Prostate gland (tissue), 2 donors: ENCODE data around the gene TMUB1. TPM values are rescaled to one million over a fixed set of nuclear protein-coding genes. Genes with fewer than 3 reads are reported as not detected.

ENCODE experiments used
- DNase-seq: peaks from one replicate; pipeline ENCODE4 v3.0.0-alpha.2; 2019; ENCODE audit warnings: low spot score
- H3K27ac ChIP-seq, 2 donors: fragments of 200-600 bp; sonication (generic); 2 replicates each; pipeline ENCODE4 v1.5.1; 2017 to 2019
- H3K27me3 ChIP-seq: fragments of 200-600 bp; sonication (generic); replicated peaks from 2 replicates; pipeline ENCODE4 v1.5.1; 2019; ENCODE audit not compliant: insufficient read depth
- H3K36me3 ChIP-seq, 2 donors: fragments of 200-600 bp; sonication (generic); 1 replicate in 1 of 2; 2 replicates in 1 of 2; pipeline versions ENCODE4 v1.5.1 to v1.8.1; 2017 to 2019
- H3K4me1 ChIP-seq: fragments of 200-600 bp; sonication (generic); replicated peaks from 2 replicates; pipeline ENCODE4 v1.5.1; 2019
- H3K4me3 ChIP-seq, 2 donors: fragments of 200-600 bp; sonication (generic); 2 replicates each; pipeline ENCODE4 v1.5.1; 2017 to 2019
- H3K9me3 ChIP-seq: fragments of 200-600 bp; sonication (generic); 2 replicates; pipeline ENCODE4 v1.5.1; 2017
- POLR2A ChIP-seq: fragments of 450-650 bp; IDR thresholded peaks from one replicate; pipeline ENCODE4 v1.6.1; 2016; ENCODE audit warnings: antibody characterized with exemption, mild to moderate bottlenecking
- POLR2AphosphoS5 ChIP-seq: sonication (generic); formaldehyde crosslinking; IDR thresholded peaks from one replicate; pipeline ENCODE4 v1.6.1; 2017; ENCODE audit warnings: antibody characterized with exemption
- WGBS: methylation state at CpG from one replicate; pipeline ENCODE4 v1.1.5; 2018; 5-methylcytosine and 5-hydroxymethylcytosine counted together
- intact Hi-C: fragments of 100-400 bp; cut with DNase I; formaldehyde crosslinking; loops from one replicate; pipeline ENCODE4 v1.14.2; 2022
- total RNA-seq, 2 donors: library from RNA; depleted of rRNA; stranded (reverse); fragments of >200 nt; gene quantifications; one replicate each; pipeline ENCODE4 v1.1.0, GENCODE V29; 2016
- TF ChIP-seq, protein P1 (sequence below), 4 experiments: fragments of 200-600 bp in 2 of 4; fragments of 450-650 bp in 2 of 4; sonication (generic) in 2 of 4; IDR thresholded peaks; 1 replicate in 3 of 4; 2 replicates in 1 of 4; pipeline ENCODE4 v1.5.1; 2016 to 2019; ENCODE audit warnings: antibody characterized with exemption in 4 of 4, mild to moderate bottlenecking in 2 of 4, moderate library complexity in 2 of 4

TMUB1 gene
- total RNA-seq, 2 donors from 2014 or later = 79.8 to 99.4 TPM

DNA sequence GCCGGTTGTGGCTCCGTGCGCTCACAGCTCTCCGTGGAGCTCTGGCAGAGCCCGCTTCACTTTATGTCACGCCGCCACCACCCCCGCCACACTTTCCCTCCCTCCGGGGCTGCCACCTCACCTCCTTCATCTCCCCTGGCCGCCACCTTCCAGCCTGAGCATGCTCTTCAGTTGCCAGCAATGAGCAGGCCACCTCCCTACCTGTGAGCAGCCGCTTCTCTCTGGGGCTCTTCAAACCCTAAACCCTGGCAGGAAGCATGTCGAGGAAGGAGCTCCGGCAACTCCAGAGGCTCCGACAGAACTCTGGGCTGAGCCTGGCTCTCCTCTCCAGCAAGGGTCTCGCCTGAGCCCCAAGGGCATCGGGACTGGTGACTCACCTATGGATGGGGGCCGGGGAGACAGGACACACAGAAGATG is 47.5 kb upstream of the TMUB1 start:
- intact Hi-C loops = no loop called here
- no peak for DNase-seq
- peaks cover 16 to 48% of the 10 kb centered on the region in 2 donors for H3K36me3 ChIP-seq
- no peaks in the 10 kb centered on the region for H3K9me3 ChIP-seq
- 87% methylated on average over 17 of the region's 17 CpGs for WGBS
- no peaks in the 10 kb centered on the region for H3K27me3 ChIP-seq
- TF ChIP-seq, protein P1, sequence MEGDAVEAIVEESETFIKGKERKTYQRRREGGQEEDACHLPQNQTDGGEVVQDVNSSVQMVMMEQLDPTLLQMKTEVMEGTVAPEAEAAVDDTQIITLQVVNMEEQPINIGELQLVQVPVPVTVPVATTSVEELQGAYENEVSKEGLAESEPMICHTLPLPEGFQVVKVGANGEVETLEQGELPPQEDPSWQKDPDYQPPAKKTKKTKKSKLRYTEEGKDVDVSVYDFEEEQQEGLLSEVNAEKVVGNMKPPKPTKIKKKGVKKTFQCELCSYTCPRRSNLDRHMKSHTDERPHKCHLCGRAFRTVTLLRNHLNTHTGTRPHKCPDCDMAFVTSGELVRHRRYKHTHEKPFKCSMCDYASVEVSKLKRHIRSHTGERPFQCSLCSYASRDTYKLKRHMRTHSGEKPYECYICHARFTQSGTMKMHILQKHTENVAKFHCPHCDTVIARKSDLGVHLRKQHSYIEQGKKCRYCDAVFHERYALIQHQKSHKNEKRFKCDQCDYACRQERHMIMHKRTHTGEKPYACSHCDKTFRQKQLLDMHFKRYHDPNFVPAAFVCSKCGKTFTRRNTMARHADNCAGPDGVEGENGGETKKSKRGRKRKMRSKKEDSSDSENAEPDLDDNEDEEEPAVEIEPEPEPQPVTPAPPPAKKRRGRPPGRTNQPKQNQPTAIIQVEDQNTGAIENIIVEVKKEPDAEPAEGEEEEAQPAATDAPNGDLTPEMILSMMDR (IDR thresholded peaks at IDR 0.05) = no peak
- TF ChIP-seq POLR2AphosphoS5 = no peak
- H3K4me3 ChIP-seq = no peak overlapping the region
- no peak overlapping the region for H3K27ac ChIP-seq
- H3K4me1 ChIP-seq = no peaks in the 10 kb centered on the region

DNA sequence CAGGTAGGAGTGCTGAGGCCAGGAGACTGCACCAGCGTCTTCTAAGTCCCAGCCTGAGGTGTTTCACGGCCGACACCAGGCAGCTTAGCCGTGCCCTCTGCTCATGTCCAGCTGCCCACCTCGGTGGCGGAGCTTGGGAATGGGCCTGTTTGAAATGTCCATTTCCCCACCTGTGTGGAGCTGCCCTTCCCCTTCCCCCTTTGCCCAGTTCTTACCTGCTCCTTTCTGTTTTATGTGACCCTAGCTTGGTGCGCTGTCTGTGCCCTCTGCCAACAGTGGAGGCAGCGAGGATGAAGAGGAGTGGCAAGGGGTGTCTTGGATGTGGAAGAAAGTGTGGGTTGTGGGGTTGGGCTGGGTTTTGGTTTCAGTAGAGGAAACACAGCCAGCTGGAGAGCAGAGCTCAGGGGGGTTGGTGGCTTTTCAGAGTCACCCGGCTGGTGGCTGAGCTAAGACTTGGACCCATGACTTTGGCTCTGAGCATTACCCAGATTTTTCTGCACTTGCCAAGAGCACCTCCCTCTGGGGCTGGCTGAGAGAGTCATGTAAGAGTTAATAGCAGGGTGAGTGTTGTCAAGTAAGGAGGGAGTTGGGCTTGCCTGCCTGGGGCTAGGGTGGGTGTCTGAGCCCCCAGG is 46.8 kb upstream of the TMUB1 start:
- Histone ChIP-seq H3K27me3 (no peaks in the 10 kb centered on the region), H3K36me3 (peaks cover 12 to 41% of the 10 kb centered on the region in 2 donors), H3K27ac (no peak overlapping the region), H3K4me3 (no peak overlapping the region), H3K9me3 (no peaks in the 10 kb centered on the region), H3K4me1 (peaks cover 4% of the 10 kb centered on the region)
- no peak for DNase-seq
- WGBS = 92% methylated on average over 9 of the region's 9 CpGs
- TF ChIP-seq POLR2A (no peak), POLR2AphosphoS5 (no peak)
- TF ChIP-seq, protein P1 (IDR thresholded peaks at IDR 0.05) = no peak
- intact Hi-C loops = no loop called here

GRCh38 chr7:151129117-151129959 is 46.0 kb upstream of the TMUB1 start:
- WGBS = 90% methylated on average over 28 of the region's 28 CpGs
- H3K36me3 ChIP-seq = peaks cover 12 to 35% of the 10 kb centered on the region in 2 donors
- H3K27ac ChIP-seq = no peak overlapping the region
- no peak for TF ChIP-seq POLR2AphosphoS5
- no peak for TF ChIP-seq POLR2A
- TF ChIP-seq, protein P1 (IDR thresholded peaks at IDR 0.05) = no peak
- DNase-seq = no peak
- intact Hi-C loops = no loop called here
- no peak overlapping the region for H3K4me3 ChIP-seq
- no peaks in the 10 kb centered on the region for H3K27me3 ChIP-seq
- H3K4me1 ChIP-seq = peaks cover 7% of the 10 kb centered on the region
- no peaks in the 10 kb centered on the region for H3K9me3 ChIP-seq

DNA sequence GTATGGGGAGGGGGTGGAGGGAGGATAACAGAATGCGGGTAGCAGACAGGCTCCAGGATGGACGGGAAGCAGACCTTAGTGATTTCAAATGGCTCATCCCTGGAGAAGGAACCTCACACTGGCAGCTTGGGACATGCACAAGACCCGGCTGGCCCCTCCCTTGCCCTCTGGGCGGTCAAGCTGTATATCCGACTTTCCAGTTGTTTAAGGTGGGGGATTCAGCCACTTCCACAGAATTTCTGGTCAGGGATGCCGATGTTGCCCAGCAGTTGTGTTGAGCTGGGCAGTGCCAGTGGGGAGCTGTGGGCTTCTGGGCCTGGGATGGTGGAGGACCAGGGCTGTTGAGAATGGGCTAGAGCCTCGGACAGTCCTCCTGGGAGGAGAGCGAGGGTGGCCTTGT is 45.4 kb upstream of the TMUB1 start:
- Histone ChIP-seq H3K27me3 (no peaks in the 10 kb centered on the region), H3K9me3 (no peaks in the 10 kb centered on the region), H3K4me3 (no peak overlapping the region), H3K4me1 (peaks cover 7% of the 10 kb centered on the region), H3K27ac (no peak overlapping the region), H3K36me3 (peaks cover 9 to 29% of the 10 kb centered on the region in 2 donors)
- DNase-seq = no peak
- no peak for TF ChIP-seq POLR2A
- TF ChIP-seq, protein P1 (IDR thresholded peaks at IDR 0.05) = no peak
- no peak for TF ChIP-seq POLR2AphosphoS5
- intact Hi-C loops = no loop called here
- WGBS = 83% methylated on average over 8 of the region's 8 CpGs
